ENCODE results near the gene MYO7A.

MYO7A gene

GRCh38 chr11:77114089-77114463, 14.0 kb upstream of the MYO7A start:
- Histone ChIP-seq H3K27me3 (ENCODE audit: insufficient read depth, low read length) (no peaks in the 10 kb centered on the region), H3K9ac (ENCODE audit: low read depth, low read length) (no peak overlapping the region), H3K4me3 (ENCODE audit: low read length) (no peak overlapping the region), H3K36me3 (ENCODE audit: insufficient read depth, low read length) (no peaks in the 10 kb centered on the region), H3K4me1 (ENCODE audit: insufficient read depth, low read length) (no peaks in the 10 kb centered on the region), H3K27ac (ENCODE audit: low read depth, low read length) (no peak overlapping the region), H3K9me3 (ENCODE audit: insufficient read depth, low read depth, low read length) (no peaks in the 10 kb centered on the region)
- 94% methylated on average over 13 of the region's 13 CpGs for WGBS

GRCh38 chr11:77115181-77115611, 12.8 kb upstream of the MYO7A start:
- Histone ChIP-seq H3K27me3 (ENCODE audit: insufficient read depth, low read length) (no peaks in the 10 kb centered on the region), H3K9me3 (ENCODE audit: insufficient read depth, low read depth, low read length) (no peaks in the 10 kb centered on the region), H3K36me3 (ENCODE audit: insufficient read depth, low read length) (no peaks in the 10 kb centered on the region), H3K9ac (ENCODE audit: low read depth, low read length) (no peak overlapping the region), H3K4me3 (ENCODE audit: low read length) (no peak overlapping the region), H3K4me1 (ENCODE audit: insufficient read depth, low read length) (no peaks in the 10 kb centered on the region), H3K27ac (ENCODE audit: low read depth, low read length) (no peak overlapping the region)
- WGBS: 95% methylated on average over 16 of the region's 16 CpGs

- Histone ChIP-seq H3K4me3 (ENCODE audit: low read length) (no peak overlapping the region), H3K36me3 (ENCODE audit: insufficient read depth, low read length) (peaks cover 4% of the 10 kb centered on the region), H3K9ac (ENCODE audit: low read depth, low read length) (no peak overlapping the region), H3K27ac (ENCODE audit: low read depth, low read length) (no peak overlapping the region), H3K4me1 (ENCODE audit: insufficient read depth, low read length) (no peaks in the 10 kb centered on the region), H3K9me3 (ENCODE audit: insufficient read depth, low read depth, low read length) (no peaks in the 10 kb centered on the region), H3K27me3 (ENCODE audit: insufficient read depth, low read length) (no peaks in the 10 kb centered on the region)
- 95% methylated on average over 14 of the region's 15 CpGs for WGBS
These were observed 12.1 kb upstream of the MYO7A start for GRCh38 chr11:77115956-77116355.

- Histone ChIP-seq H3K4me1 (ENCODE audit: insufficient read depth, low read length) (no peaks in the 10 kb centered on the region), H3K27ac (ENCODE audit: low read depth, low read length) (no peak overlapping the region), H3K4me3 (ENCODE audit: low read length) (no peak overlapping the region), H3K36me3 (ENCODE audit: insufficient read depth, low read length) (peaks cover 5% of the 10 kb centered on the region), H3K9ac (ENCODE audit: low read depth, low read length) (no peak overlapping the region), H3K27me3 (ENCODE audit: insufficient read depth, low read length) (no peaks in the 10 kb centered on the region), H3K9me3 (ENCODE audit: insufficient read depth, low read depth, low read length) (no peaks in the 10 kb centered on the region)
- WGBS: 91% methylated on average over 7 of the region's 7 CpGs
These were observed 10.6 kb upstream of the MYO7A start for GRCh38 chr11:77117492-77117891.

GRCh38 chr11:77118086-77118485, 10.0 kb upstream of the MYO7A start:
- Histone ChIP-seq H3K9ac (ENCODE audit: low read depth, low read length) (no peak overlapping the region), H3K27me3 (ENCODE audit: insufficient read depth, low read length) (no peaks in the 10 kb centered on the region), H3K36me3 (ENCODE audit: insufficient read depth, low read length) (peaks cover 5% of the 10 kb centered on the region), H3K4me3 (ENCODE audit: low read length) (no peak overlapping the region), H3K27ac (ENCODE audit: low read depth, low read length) (no peak overlapping the region), H3K4me1 (ENCODE audit: insufficient read depth, low read length) (no peaks in the 10 kb centered on the region), H3K9me3 (ENCODE audit: insufficient read depth, low read depth, low read length) (no peaks in the 10 kb centered on the region)
- 96% methylated on average over 17 of the region's 17 CpGs for WGBS

- Histone ChIP-seq H3K9ac (ENCODE audit: low read depth, low read length) (no peak overlapping the region), H3K9me3 (ENCODE audit: insufficient read depth, low read depth, low read length) (no peaks in the 10 kb centered on the region), H3K27ac (ENCODE audit: low read depth, low read length) (no peak overlapping the region), H3K4me1 (ENCODE audit: insufficient read depth, low read length) (no peaks in the 10 kb centered on the region), H3K27me3 (ENCODE audit: insufficient read depth, low read length) (no peaks in the 10 kb centered on the region), H3K36me3 (ENCODE audit: insufficient read depth, low read length) (peaks cover 5% of the 10 kb centered on the region), H3K4me3 (ENCODE audit: low read length) (no peak overlapping the region)
- WGBS: 93% methylated on average over 12 of the region's 12 CpGs
These were observed 9.1 kb upstream of the MYO7A start for GRCh38 chr11:77118971-77119370.

GRCh38 chr11:77119531-77119936, 8.5 kb upstream of the MYO7A start:
- no peak overlapping the region for H3K9ac ChIP-seq (ENCODE audit: low read depth, low read length)
- 93% methylated on average over 9 of the region's 9 CpGs for WGBS
- H3K9me3 ChIP-seq (ENCODE audit: insufficient read depth, low read depth, low read length): no peaks in the 10 kb centered on the region
- H3K36me3 ChIP-seq (ENCODE audit: insufficient read depth, low read length): peaks cover 5% of the 10 kb centered on the region
- H3K4me3 ChIP-seq (ENCODE audit: low read length): no peak overlapping the region
- no peaks in the 10 kb centered on the region for H3K4me1 ChIP-seq (ENCODE audit: insufficient read depth, low read length)
- H3K27ac ChIP-seq (ENCODE audit: low read depth, low read length): no peak overlapping the region
- H3K27me3 ChIP-seq (ENCODE audit: insufficient read depth, low read length): no peaks in the 10 kb centered on the region

GRCh38 chr11:77120571-77120970, 7.5 kb upstream of the MYO7A start:
- Histone ChIP-seq H3K36me3 (ENCODE audit: insufficient read depth, low read length) (peaks cover 5% of the 10 kb centered on the region), H3K27me3 (ENCODE audit: insufficient read depth, low read length) (no peaks in the 10 kb centered on the region), H3K4me1 (ENCODE audit: insufficient read depth, low read length) (no peaks in the 10 kb centered on the region), H3K9me3 (ENCODE audit: insufficient read depth, low read depth, low read length) (no peaks in the 10 kb centered on the region), H3K9ac (ENCODE audit: low read depth, low read length) (no peak overlapping the region), H3K27ac (ENCODE audit: low read depth, low read length) (no peak overlapping the region), H3K4me3 (ENCODE audit: low read length) (no peak overlapping the region)
- 94% methylated on average over 19 of the region's 19 CpGs for WGBS

- H3K27ac ChIP-seq (ENCODE audit: low read depth, low read length): no peak overlapping the region
- no peaks in the 10 kb centered on the region for H3K4me1 ChIP-seq (ENCODE audit: insufficient read depth, low read length)
- no peak overlapping the region for H3K4me3 ChIP-seq (ENCODE audit: low read length)
- H3K27me3 ChIP-seq (ENCODE audit: insufficient read depth, low read length): no peaks in the 10 kb centered on the region
- no peaks in the 10 kb centered on the region for H3K9me3 ChIP-seq (ENCODE audit: insufficient read depth, low read depth, low read length)
- WGBS: 93% methylated on average over 10 of the region's 10 CpGs
- H3K9ac ChIP-seq (ENCODE audit: low read depth, low read length): no peak overlapping the region
- peaks cover 5% of the 10 kb centered on the region for H3K36me3 ChIP-seq (ENCODE audit: insufficient read depth, low read length)
These were observed 6.9 kb upstream of the MYO7A start for GRCh38 chr11:77121096-77121640.

- H3K27me3 ChIP-seq (ENCODE audit: insufficient read depth, low read length): no peaks in the 10 kb centered on the region
- H3K27ac ChIP-seq (ENCODE audit: low read depth, low read length): no peak overlapping the region
- no peaks in the 10 kb centered on the region for H3K9me3 ChIP-seq (ENCODE audit: insufficient read depth, low read depth, low read length)
- no peak overlapping the region for H3K4me3 ChIP-seq (ENCODE audit: low read length)
- WGBS: 91% methylated on average over 8 of the region's 8 CpGs
- peaks cover 5% of the 10 kb centered on the region for H3K36me3 ChIP-seq (ENCODE audit: insufficient read depth, low read length)
- no peak overlapping the region for H3K9ac ChIP-seq (ENCODE audit: low read depth, low read length)
- no peaks in the 10 kb centered on the region for H3K4me1 ChIP-seq (ENCODE audit: insufficient read depth, low read length)
These were observed 6.0 kb upstream of the MYO7A start for GRCh38 chr11:77121876-77122575.

- no peak overlapping the region for H3K4me3 ChIP-seq (ENCODE audit: low read length)
These were observed 5.4 kb upstream of the MYO7A start for GRCh38 chr11:77122576-77123212.

More at GRCh38 chr11:77122576-77123212, 5.4 kb upstream of the MYO7A start:
- Histone ChIP-seq H3K9me3 (ENCODE audit: insufficient read depth, low read depth, low read length) (no peaks in the 10 kb centered on the region), H3K9ac (ENCODE audit: low read depth, low read length) (no peak overlapping the region), H3K4me1 (ENCODE audit: insufficient read depth, low read length) (no peaks in the 10 kb centered on the region), H3K27ac (ENCODE audit: low read depth, low read length) (no peak overlapping the region), H3K36me3 (ENCODE audit: insufficient read depth, low read length) (peaks cover 5% of the 10 kb centered on the region), H3K27me3 (ENCODE audit: insufficient read depth, low read length) (no peaks in the 10 kb centered on the region)
- WGBS: 93% methylated on average over 7 of the region's 7 CpGs

All from HUES64 (cell line).